HG02981 (cell line): Measurements from ENCODE around the gene TEX47.

ENCODE experiments used
- ATAC-seq: cut with Tn5 transposase; IDR thresholded peaks from one replicate; pipeline ENCODE4 v1.9.1; 2021; ENCODE audit warnings: mild to moderate bottlenecking, moderate library complexity; ENCODE audit not compliant: unreplicated experiment

TEX47 gene

GRCh38 chr7:88756802-88757201, 38.7 kb downstream of the TEX47 start:
- ATAC-seq = no peak

DNA sequence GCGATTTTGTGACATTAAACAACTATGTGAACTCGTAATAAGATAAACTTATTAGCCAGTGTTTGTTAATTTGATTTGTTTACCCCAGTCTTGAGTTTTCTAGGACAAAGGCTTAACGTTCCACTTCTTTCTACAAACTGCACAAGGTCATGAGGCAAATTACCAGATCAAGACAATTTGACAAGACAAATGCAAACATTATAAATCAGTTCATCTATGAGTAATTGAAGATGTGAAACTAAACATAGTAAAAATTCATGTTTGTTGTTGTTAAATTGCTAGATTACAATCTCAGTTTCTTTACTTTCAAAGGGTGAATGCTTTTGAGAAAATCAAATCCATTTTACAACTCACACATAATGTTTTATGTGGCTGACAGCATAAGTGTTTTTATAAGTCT, 49.4 kb downstream of the TEX47 start:
- no peak for ATAC-seq
